Thoracic aorta (tissue), 2 donors: ENCODE measurements around the gene DZIP1. TPM values are rescaled to one million over a fixed set of nuclear protein-coding genes. Genes with fewer than 3 reads are reported as not detected.
"Not testable (repeated sequence)": the region's sequence is repeated elsewhere in the genome, so short reads cannot be mapped to it uniquely, and the experiment has no call there.

Experiments
- ATAC-seq: fragments of 150-250 bp; one replicate; pipeline ENCODE4 v1.8.0; 2017; ENCODE audit warnings: low read depth; ENCODE audit not compliant: insufficient number of reproducible peaks, low FRiP score
- DNase-seq: peaks from one replicate; pipeline ENCODE4 v3.0.0-alpha.2; 2020; ENCODE audit warnings: low spot score
- H3K27ac ChIP-seq, 2 donors: fragments of 200-600 bp; sonication (generic); 1 replicate in 1 of 2; 2 replicates in 1 of 2; pipeline ENCODE4 v1.5.1; 2016; ENCODE audit warnings: mild to moderate bottlenecking in 2 of 2, moderate library complexity in 2 of 2
- H3K27me3 ChIP-seq: fragments of 200-600 bp; sonication (generic); replicated peaks from 2 replicates; pipeline ENCODE4 v1.6.0; 2016; ENCODE audit warnings: mild to moderate bottlenecking; ENCODE audit not compliant: insufficient read depth
- H3K36me3 ChIP-seq: fragments of 200-600 bp; sonication (generic); one replicate; pipeline ENCODE4 v1.5.1; 2016
- H3K4me1 ChIP-seq, 2 donors: fragments of 200-600 bp; sonication (generic); 1 replicate in 1 of 2; 2 replicates in 1 of 2; pipeline versions ENCODE4 v1.5.1 to v1.6.0; 2016; ENCODE audit warnings: low read depth in 2 of 2, mild to moderate bottlenecking in 1 of 2; ENCODE audit not compliant: control insufficient read depth in 1 of 2
- H3K4me3 ChIP-seq: fragments of 200-600 bp; sonication (generic); 2 replicates; pipeline ENCODE4 v1.5.1; 2016; ENCODE audit warnings: mild to moderate bottlenecking
- H3K9me3 ChIP-seq: fragments of 200-600 bp; sonication (generic); 2 replicates; pipeline ENCODE4 v1.5.1; 2016
- total RNA-seq, 2 donors: library from RNA; depleted of rRNA; stranded (reverse); fragments of >200 nt; gene quantifications; one replicate each; pipeline versions ENCODE4 v1.1.0 to v1.2.3, GENCODE V29; 2016
- TF ChIP-seq, protein P1 (sequence below): fragments of 200-600 bp; sonication (generic); IDR thresholded peaks from one replicate; pipeline ENCODE4 v1.5.1; 2019; ENCODE audit warnings: antibody characterized with exemption

DZIP1 gene, protein sequence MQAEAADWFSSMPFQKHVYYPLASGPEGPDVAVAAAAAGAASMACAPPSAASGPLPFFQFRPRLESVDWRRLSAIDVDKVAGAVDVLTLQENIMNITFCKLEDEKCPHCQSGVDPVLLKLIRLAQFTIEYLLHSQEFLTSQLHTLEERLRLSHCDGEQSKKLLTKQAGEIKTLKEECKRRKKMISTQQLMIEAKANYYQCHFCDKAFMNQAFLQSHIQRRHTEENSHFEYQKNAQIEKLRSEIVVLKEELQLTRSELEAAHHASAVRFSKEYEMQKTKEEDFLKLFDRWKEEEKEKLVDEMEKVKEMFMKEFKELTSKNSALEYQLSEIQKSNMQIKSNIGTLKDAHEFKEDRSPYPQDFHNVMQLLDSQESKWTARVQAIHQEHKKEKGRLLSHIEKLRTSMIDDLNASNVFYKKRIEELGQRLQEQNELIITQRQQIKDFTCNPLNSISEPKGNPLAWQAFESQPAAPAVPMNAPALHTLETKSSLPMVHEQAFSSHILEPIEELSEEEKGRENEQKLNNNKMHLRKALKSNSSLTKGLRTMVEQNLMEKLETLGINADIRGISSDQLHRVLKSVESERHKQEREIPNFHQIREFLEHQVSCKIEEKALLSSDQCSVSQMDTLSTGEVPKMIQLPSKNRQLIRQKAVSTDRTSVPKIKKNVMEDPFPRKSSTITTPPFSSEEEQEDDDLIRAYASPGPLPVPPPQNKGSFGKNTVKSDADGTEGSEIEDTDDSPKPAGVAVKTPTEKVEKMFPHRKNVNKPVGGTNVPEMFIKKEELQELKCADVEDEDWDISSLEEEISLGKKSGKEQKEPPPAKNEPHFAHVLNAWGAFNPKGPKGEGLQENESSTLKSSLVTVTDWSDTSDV
- 10 to 100 TPM; 24.5 to 26.0 TPM for total RNA-seq

DNA sequence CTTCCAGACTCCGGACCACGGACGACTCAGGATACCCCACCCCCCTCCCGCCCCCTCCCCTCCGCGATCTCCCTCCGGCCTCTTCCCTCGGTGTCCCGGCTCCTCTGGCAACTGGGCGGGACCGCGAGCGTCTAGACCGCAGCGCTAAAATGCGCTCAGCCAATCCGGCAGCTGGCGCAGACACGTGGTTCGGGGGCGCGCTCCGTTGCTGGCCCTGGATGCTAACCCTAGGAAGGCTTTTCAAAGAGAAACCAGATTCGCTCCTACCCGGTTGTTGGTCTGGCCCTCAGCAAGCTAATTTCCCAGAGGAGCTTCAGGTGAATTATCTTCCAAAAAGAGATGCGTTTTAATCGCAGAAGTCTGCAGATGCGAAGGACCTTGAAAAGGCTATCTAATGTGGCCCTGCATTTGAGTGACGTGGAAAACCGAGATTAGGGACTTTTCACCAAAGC is at the start of gene DZIP1:
DZIP1 (minus strand) TSS at position 106 of the 452 bp plus-strand sequence. CDS start 2,677 bp downstream, outside the sequence.
- no peaks in the 10 kb centered on the region for H3K36me3 ChIP-seq
- DNase-seq (peak; percentile 15), ATAC-seq (no peak)
- peak within 1 kb of the TSS; percentile 59 to 63 for H3K27ac ChIP-seq
- TF ChIP-seq, protein P1, sequence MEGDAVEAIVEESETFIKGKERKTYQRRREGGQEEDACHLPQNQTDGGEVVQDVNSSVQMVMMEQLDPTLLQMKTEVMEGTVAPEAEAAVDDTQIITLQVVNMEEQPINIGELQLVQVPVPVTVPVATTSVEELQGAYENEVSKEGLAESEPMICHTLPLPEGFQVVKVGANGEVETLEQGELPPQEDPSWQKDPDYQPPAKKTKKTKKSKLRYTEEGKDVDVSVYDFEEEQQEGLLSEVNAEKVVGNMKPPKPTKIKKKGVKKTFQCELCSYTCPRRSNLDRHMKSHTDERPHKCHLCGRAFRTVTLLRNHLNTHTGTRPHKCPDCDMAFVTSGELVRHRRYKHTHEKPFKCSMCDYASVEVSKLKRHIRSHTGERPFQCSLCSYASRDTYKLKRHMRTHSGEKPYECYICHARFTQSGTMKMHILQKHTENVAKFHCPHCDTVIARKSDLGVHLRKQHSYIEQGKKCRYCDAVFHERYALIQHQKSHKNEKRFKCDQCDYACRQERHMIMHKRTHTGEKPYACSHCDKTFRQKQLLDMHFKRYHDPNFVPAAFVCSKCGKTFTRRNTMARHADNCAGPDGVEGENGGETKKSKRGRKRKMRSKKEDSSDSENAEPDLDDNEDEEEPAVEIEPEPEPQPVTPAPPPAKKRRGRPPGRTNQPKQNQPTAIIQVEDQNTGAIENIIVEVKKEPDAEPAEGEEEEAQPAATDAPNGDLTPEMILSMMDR: no peak
- peak within 1 kb of the TSS; percentile 87 for H3K4me3 ChIP-seq
- peaks cover 9 to 21% of the 10 kb centered on the region in 2 donors for H3K4me1 ChIP-seq
- no peaks in the 10 kb centered on the region for H3K27me3 ChIP-seq
- H3K9me3 ChIP-seq: no peaks in the 10 kb centered on the region

DNA sequence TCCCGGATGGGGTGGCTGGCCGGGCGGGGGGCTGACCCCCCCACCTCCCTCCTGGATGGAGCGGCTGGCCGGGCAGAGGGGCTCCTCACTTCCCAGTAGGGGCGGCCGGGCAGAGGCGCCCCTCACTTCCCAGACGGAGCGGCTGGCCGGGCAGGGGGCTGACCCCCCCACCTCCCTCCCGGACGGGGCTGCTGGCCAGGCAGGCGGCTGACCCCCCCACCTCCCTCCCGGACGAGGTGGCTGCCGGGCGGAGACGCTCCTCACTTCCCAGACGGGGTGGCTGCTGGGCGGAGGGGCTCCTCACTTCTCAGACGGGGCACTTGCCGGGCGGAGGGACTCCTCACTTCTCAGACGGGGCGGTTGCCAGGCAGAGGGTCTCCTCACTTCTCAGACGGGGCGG is 46.5 kb upstream of the DZIP1 start:
- H3K4me1 ChIP-seq, H3K27ac ChIP-seq, H3K9me3 ChIP-seq, ATAC-seq, H3K4me3 ChIP-seq, H3K27me3 ChIP-seq, DNase-seq, H3K36me3 ChIP-seq: not testable (repeated sequence)

DNA sequence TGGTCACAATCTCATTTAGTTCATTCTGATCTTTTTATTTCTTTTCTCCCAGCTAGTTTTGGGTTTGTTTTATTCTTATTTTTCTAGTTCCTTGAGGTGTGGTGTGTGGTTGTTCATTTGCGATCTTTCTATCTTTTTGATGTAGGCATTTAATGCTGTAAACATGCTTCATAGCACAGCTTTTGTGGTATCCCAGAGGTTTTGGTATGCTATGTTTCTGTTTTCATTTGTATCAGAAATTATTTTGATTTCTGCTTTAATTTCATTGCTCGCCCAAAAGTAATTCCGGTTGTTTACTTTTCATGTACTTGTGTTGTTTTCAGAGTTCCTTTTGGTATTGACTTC is 45.0 kb upstream of the DZIP1 start:
- Histone ChIP-seq H3K36me3 (no peaks in the 10 kb centered on the region), H3K4me3 (no peak overlapping the region), H3K27me3 (no peaks in the 10 kb centered on the region), H3K4me1 (peaks cover 0 to 3% of the 10 kb centered on the region in 2 donors), H3K9me3 (no peaks in the 10 kb centered on the region), H3K27ac (no peak overlapping the region)
- no peak for DNase-seq
- TF ChIP-seq, protein P1: no peak
- ATAC-seq: no peak

DNA sequence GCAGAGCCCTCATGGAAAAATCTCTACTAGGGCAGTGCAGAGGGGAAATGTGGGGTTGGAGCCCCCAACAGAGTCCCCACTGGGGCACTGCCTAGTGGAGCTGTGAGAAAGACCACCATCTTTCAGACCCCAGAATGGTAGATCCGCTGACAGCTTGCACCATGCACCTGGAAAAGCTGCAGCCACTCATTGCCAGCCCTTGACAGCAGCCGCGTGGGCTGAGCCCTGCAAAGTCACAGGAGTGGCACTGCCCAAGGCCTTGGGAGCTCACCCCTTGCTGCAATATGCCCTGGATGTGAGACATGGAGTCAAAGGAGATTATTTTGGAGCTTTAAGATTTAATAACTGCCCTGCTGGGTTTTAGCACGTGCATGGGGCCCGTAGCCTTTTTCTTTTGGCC is 40.5 kb upstream of the DZIP1 start:
- not testable (repeated sequence) for DNase-seq, H3K4me3 ChIP-seq, H3K36me3 ChIP-seq, H3K27ac ChIP-seq, H3K9me3 ChIP-seq, H3K27me3 ChIP-seq, ATAC-seq
- peaks cover 9 to 17% of the 10 kb centered on the region in 2 donors for H3K4me1 ChIP-seq

DNA sequence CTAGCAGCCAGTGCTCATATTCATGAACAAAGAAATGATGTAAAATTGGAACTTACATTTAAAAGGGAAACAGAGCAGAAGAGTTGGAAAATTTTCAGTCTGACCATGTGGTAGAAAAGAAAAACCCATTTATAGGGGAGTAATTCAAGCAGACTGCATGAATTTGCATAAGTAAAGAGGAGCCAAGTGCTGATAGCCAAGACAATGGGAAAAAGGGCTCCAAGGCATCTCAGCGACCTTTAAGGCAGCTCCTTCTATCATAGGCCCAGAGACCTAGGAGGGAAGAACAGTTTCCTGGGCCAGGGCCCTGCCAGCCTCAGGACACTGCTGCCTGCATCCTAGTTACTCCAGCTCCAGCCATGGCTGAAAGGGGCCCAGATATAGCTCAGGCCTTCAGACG is 39.9 kb upstream of the DZIP1 start:
- no peaks in the 10 kb centered on the region for H3K9me3 ChIP-seq
- DNase-seq (no peak), ATAC-seq (no peak)
- H3K4me1 ChIP-seq: peaks cover 15 to 21% of the 10 kb centered on the region in 2 donors
- no peak overlapping the region for H3K27ac ChIP-seq
- TF ChIP-seq, protein P1: no peak
- H3K27me3 ChIP-seq: no peaks in the 10 kb centered on the region
- no peak overlapping the region for H3K4me3 ChIP-seq
- H3K36me3 ChIP-seq: no peaks in the 10 kb centered on the region

DNA sequence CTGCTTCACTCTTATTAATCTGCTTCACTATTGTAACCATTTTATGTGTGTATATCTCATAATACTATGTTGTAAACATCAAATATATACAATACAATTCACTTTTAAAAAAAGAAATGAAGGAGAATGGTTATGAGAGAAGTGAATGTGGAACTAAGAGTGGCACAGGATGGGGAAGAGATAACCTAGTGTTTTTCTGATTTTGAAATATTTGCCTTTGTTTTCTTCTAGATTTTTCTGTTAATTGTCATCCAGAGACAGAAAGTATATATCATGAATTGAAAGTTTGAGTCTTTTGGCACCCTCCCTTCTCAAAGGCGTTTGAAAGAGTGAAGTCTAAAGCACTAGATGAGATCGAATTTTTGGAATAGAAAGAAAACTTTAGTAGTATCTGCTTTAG is 35.2 kb upstream of the DZIP1 start:
- Histone ChIP-seq H3K36me3 (no peaks in the 10 kb centered on the region), H3K27ac (no peak overlapping the region), H3K4me1 (peaks cover 31 to 42% of the 10 kb centered on the region in 2 donors), H3K4me3 (no peak overlapping the region), H3K27me3 (no peaks in the 10 kb centered on the region), H3K9me3 (no peaks in the 10 kb centered on the region)
- DNase-seq: no peak
- ATAC-seq: no peak
- TF ChIP-seq, protein P1: no peak
